IMR-90 (cell line): ENCODE data around the gene NEGR1.

Experiments
- FOS ChIP-seq: fragments of 150-350 bp; IDR thresholded peaks from 2 replicates; pipeline ENCODE4 v1.6.1; 2016; ENCODE audit warnings: low read depth, low read length
- MAFK ChIP-seq: IDR thresholded peaks from 2 replicates; pipeline ENCODE4 v1.6.1; 2012; ENCODE audit warnings: low read depth, low read length, improper control_type of control experiment
- POLR2A ChIP-seq: IDR thresholded peaks from 2 replicates; pipeline ENCODE4 v1.6.1; 2012; ENCODE audit warnings: mild to moderate bottlenecking, low read depth, low read length
- RAD21 ChIP-seq: IDR thresholded peaks from 2 replicates; pipeline ENCODE4 v1.6.1; 2012; ENCODE audit warnings: low read length, improper control_type of control experiment
- TF ChIP-seq, protein P1 (sequence below): conservative IDR thresholded peaks from 2 replicates; pipeline ENCODE4 v1.5.1; 2012; ENCODE audit warnings: mild to moderate bottlenecking, low read depth, low read length, improper control_type of control experiment

DNA sequence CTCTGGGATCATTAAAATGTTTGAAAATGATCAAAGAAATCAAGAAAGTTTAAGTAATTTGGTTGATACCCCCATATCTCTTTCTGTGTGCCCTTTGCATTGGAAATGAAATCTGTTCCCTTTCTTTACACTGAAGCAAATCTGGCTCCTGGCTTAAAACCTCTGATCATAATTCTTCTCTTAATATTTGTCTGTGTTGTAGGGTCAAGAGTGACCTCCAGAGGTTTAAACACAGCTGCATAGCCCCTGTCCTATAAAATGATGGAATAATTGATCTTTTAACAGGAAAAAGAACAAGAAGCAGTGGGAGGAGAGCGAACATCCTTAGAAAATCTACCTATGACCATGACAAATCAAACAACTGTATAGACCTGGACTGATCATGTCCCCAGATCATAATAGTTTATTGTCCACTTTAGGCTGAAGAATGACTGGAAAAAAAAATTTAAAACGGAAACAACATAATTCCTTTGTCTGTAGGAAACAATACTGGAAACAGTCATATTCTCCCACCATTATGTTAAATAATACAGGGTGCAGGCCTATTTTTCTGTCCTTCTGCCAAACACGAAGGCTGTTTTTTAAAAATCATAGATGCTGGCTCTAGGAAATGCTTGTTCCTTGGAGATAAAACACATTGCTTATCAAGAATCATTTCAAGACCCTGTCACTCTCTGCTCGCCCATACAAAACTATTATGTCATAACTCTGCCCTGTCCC is 184.3 kb downstream of the NEGR1 start:
- TF ChIP-seq, protein P1, sequence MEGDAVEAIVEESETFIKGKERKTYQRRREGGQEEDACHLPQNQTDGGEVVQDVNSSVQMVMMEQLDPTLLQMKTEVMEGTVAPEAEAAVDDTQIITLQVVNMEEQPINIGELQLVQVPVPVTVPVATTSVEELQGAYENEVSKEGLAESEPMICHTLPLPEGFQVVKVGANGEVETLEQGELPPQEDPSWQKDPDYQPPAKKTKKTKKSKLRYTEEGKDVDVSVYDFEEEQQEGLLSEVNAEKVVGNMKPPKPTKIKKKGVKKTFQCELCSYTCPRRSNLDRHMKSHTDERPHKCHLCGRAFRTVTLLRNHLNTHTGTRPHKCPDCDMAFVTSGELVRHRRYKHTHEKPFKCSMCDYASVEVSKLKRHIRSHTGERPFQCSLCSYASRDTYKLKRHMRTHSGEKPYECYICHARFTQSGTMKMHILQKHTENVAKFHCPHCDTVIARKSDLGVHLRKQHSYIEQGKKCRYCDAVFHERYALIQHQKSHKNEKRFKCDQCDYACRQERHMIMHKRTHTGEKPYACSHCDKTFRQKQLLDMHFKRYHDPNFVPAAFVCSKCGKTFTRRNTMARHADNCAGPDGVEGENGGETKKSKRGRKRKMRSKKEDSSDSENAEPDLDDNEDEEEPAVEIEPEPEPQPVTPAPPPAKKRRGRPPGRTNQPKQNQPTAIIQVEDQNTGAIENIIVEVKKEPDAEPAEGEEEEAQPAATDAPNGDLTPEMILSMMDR: no peak
- TF ChIP-seq POLR2A (no peak), FOS (no peak), RAD21 (no peak), MAFK (no peak)
